ENCODE data around the gene SLC24A3.

Gene SLC24A3

DNA sequence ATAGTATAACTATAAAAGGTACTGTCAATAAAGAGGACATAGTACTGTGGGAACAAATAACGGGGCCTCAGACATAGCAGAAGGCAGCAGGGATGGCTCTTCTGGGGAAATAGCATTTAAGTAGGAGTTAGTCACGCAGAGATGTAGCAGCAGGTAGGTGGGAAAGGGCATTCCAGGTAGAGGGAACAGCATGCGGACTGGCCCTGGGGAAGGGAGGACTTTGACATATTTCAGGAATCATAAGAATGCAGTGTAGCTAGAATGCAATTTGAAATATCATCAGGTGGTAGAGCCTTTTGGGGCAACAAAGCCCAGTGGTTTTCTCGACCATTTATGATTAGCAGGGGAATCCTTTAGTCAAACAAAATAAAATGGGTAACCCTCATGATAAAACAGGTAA is 191.1 kb downstream of the SLC24A3 start:
- in situ Hi-C loops (cut with MboI; ENCODE audit: low sequenced_read_pairs, unreplicated experiment) = no loop called here
- no peak for DNase-seq (ENCODE audit: low spot score)
- TF ChIP-seq, protein P1, sequence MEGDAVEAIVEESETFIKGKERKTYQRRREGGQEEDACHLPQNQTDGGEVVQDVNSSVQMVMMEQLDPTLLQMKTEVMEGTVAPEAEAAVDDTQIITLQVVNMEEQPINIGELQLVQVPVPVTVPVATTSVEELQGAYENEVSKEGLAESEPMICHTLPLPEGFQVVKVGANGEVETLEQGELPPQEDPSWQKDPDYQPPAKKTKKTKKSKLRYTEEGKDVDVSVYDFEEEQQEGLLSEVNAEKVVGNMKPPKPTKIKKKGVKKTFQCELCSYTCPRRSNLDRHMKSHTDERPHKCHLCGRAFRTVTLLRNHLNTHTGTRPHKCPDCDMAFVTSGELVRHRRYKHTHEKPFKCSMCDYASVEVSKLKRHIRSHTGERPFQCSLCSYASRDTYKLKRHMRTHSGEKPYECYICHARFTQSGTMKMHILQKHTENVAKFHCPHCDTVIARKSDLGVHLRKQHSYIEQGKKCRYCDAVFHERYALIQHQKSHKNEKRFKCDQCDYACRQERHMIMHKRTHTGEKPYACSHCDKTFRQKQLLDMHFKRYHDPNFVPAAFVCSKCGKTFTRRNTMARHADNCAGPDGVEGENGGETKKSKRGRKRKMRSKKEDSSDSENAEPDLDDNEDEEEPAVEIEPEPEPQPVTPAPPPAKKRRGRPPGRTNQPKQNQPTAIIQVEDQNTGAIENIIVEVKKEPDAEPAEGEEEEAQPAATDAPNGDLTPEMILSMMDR (IDR thresholded peaks at IDR 0.05; ENCODE audit: borderline replicate concordance, control extremely low read depth, extremely low read depth, insufficient read depth, missing control alignments) = no peak

DNA sequence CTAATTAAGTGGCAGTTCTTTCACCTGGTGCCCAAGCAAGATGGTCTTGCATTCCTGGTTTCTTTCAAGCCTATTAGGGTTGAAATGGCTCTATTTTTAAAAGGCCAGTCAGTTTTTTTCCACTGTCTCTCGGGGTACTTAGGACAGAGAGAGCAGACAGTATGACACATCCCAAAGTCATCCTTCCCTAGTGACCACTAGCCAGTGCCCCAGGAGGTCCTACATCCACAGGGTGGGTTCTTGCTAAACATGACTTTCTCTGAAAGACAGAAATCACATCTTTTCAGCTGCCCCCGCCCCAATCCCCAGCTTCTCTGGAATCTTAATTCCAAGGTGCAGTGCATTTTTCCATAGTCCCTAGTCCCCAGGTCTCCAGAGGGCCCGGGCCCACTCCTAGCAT is 192.4 kb downstream of the SLC24A3 start:
- in situ Hi-C loops (cut with MboI; ENCODE audit: low sequenced_read_pairs, unreplicated experiment) = no loop called here
- TF ChIP-seq, protein P1 (IDR thresholded peaks at IDR 0.05; ENCODE audit: borderline replicate concordance, control extremely low read depth, extremely low read depth, insufficient read depth, missing control alignments) = no peak
- no peak for DNase-seq (ENCODE audit: low spot score)

DNA sequence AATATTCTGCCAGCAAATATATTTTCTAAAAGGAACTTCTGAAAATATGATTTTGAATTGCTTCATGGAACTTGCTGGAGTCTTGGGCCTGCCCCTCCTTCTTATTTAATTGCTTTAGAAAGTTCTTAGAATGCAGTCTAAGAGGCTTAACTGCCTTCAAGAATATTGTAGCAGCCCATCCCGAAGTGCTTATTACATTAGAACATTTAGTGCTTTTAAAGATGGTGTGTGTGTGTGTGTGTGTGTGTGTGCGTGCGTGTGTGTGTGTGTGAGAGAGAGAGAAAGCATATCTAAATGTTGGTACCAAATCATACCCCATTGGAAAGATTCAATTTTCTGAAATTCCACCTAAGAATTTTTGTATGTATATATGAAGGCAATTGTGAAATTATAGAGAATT is 193.5 kb downstream of the SLC24A3 start:
- no peak for DNase-seq (ENCODE audit: low spot score)
- TF ChIP-seq, protein P1 (IDR thresholded peaks at IDR 0.05; ENCODE audit: borderline replicate concordance, control extremely low read depth, extremely low read depth, insufficient read depth, missing control alignments) = no peak
- in situ Hi-C loops (cut with MboI; ENCODE audit: low sequenced_read_pairs, unreplicated experiment) = no loop called here

DNA sequence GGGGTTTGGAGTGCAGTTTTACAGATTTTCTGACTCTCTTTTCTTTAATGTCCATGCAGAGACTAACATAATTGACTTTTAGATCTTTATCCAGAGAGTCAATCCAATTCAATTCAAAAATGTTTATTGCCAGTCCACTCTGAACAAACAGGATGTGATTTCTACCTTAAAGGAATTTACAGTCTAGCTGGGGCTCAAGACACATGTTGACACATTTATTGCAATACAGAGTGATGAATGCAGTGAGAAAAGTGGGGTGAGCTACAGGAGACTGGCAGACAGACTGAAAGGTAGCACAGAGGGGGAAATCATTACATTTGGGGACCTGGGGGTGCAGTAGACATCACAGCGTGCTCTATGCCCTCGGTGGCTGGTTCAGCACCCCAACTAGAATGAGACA is 193.9 kb downstream of the SLC24A3 start:
- no peak for DNase-seq (ENCODE audit: low spot score)
- in situ Hi-C loops (cut with MboI; ENCODE audit: low sequenced_read_pairs, unreplicated experiment) = no loop called here
- TF ChIP-seq, protein P1 (IDR thresholded peaks at IDR 0.05; ENCODE audit: borderline replicate concordance, control extremely low read depth, extremely low read depth, insufficient read depth, missing control alignments) = no peak

DNA sequence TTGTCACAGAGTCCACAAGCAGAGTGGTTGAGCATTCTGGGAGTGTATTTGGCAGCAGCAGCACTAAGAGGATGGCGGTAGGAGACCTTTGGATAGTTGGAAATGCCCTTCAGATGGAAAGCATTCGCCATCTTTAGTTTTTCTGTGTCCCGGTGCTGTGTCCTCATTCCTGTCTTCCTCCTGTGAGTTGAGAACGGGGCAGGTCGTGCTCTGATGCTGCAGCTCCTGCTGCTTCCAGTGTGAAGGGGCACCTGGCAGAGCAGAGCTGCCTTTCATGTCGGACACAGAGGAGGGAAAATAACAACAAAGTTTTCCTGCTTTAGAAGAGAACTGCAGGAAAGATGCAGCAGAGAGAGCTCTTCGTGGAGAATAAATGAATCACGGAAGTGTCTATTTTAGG is 194.8 kb downstream of the SLC24A3 start:
- DNase-seq (ENCODE audit: low spot score) = no peak
- TF ChIP-seq, protein P1 (IDR thresholded peaks at IDR 0.05; ENCODE audit: borderline replicate concordance, control extremely low read depth, extremely low read depth, insufficient read depth, missing control alignments) = no peak
- in situ Hi-C loops (cut with MboI; ENCODE audit: low sequenced_read_pairs, unreplicated experiment) = no loop called here

DNA sequence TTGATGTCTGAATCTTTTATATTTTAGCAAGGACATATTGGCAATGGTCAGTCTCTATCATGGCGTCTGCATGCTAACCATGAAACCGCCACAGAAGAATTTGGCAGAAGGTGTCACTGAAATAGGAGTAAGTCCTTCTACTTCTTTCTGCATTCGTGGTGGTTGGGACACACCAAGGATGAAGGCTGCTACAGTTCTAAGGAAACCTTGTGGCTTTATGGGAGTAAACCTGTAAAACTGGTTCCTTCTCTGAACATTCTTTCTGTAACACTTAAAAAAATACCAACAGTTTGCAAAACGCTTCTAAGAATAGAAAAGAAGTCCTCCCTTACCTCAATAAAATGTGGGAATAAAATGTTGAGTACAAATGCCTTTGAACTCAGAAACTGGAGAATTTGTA is 195.3 kb downstream of the SLC24A3 start:
- in situ Hi-C loops (cut with MboI; ENCODE audit: low sequenced_read_pairs, unreplicated experiment) = no loop called here
- no peak for DNase-seq (ENCODE audit: low spot score)
- TF ChIP-seq, protein P1 (IDR thresholded peaks at IDR 0.05; ENCODE audit: borderline replicate concordance, control extremely low read depth, extremely low read depth, insufficient read depth, missing control alignments) = no peak

DNA sequence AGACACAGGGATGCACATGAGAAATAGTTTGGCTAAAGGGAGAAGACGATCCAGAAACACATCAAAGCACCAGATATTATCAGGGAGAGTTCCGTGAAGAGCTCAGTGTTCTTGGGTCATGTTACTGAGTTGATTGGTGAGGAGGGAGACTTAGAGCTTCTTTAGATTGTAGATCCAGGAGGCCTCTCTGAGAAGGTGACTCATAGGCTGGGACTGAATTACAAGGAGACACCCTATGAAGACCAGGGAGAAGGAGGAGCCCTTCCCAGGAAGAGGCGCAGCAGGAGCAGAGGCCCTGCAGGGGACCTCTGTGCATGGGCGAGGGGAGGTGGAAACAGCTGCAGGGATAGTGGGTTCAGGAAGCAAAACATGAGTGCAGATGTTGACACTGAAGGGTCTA is 196.5 kb downstream of the SLC24A3 start:
- TF ChIP-seq, protein P1 (IDR thresholded peaks at IDR 0.05; ENCODE audit: borderline replicate concordance, control extremely low read depth, extremely low read depth, insufficient read depth, missing control alignments) = no peak
- in situ Hi-C loops (cut with MboI; ENCODE audit: low sequenced_read_pairs, unreplicated experiment) = no loop called here
- no peak for DNase-seq (ENCODE audit: low spot score)
